A549 (cell line): ENCODE data around the gene DDX52. TPM values are rescaled to one million over a fixed set of nuclear protein-coding genes. Genes with fewer than 3 reads are reported as not detected.

ENCODE experiments used
- ATAC-seq, 2 experiments: fragments of 200-7000 bp in 1 of 2; fragments of >200 bp in 1 of 2; cut with Nextera tagmentation in 1 of 2; cut with Tn5 transposase in 1 of 2; 3 replicates each; pipeline versions ENCODE4 v1.8.0 to v1.9.1; 2018 to 2020; ENCODE audit warnings: mild to moderate bottlenecking in 1 of 2, moderate library complexity in 1 of 2
- CTCF ChIA-PET: fragments of 300-600 bp; sonication (Branson Sonifier 250); formaldehyde crosslinking; extraction: SDS; loops from one replicate; lab custom pipeline; 2021; ENCODE audit warnings: antibody characterized with exemption, inconsistent platforms; lab: Yijun Ruan, JAX
- POLR2A ChIA-PET: fragments of 350-600 bp; formaldehyde crosslinking; extraction: SDS; loops from one replicate; lab custom pipeline; 2021; ENCODE audit warnings: antibody characterized with exemption, inconsistent platforms; lab: Yijun Ruan, JAX
- DNase-seq, 2 experiments: peaks; one replicate each; pipeline versions ENCODE4 v3.0.0 to v3.0.0-alpha.2; 2011 to 2016; ENCODE audit warnings: low read depth in 1 of 2, low spot score in 1 of 2
- FAIRE-seq: peaks from 2 replicates; lab custom pipeline; 2011; peaks lifted over from hg19 to GRCh38; lab: Jason Lieb, UNC
- H3K27ac ChIP-seq, 2 experiments: fragments of >200 bp; sonication (Bioruptor Twin); formaldehyde crosslinking; 3 replicates each; pipeline ENCODE4 v1.5.1; 2016 to 2017
- H3K4me1 ChIP-seq: fragments of >200 bp; sonication (Bioruptor Twin); formaldehyde crosslinking; 3 replicates; pipeline ENCODE4 v1.6.1; 2016
- H3K4me2 ChIP-seq: fragments of >200 bp; sonication (Bioruptor Twin); formaldehyde crosslinking; 3 replicates; pipeline ENCODE4 v1.6.1; 2016
- H3K4me3 ChIP-seq: fragments of >200 bp; sonication (Bioruptor Twin); formaldehyde crosslinking; 3 replicates; pipeline ENCODE4 v1.5.1; 2016
- H3K9me3 ChIP-seq: fragments of >200 bp; sonication (Bioruptor Twin); formaldehyde crosslinking; 3 replicates; pipeline ENCODE4 v1.6.1; 2016
- CBX8 ChIP-seq: fragments of 200-600 bp; sonication (generic); IDR thresholded peaks from 2 replicates; pipeline ENCODE4 v1.6.1; 2016
- CEBPB ChIP-seq, 2 experiments: fragments of >200 bp in 1 of 2; sonication (Bioruptor Twin) in 1 of 2; formaldehyde crosslinking in 1 of 2; IDR thresholded peaks; 2 replicates each; pipeline ENCODE4 v1.6.1; 2012 to 2016
- CHD2 ChIP-seq: fragments of 150-350 bp; IDR thresholded peaks from 2 replicates; pipeline ENCODE4 v1.6.1; 2014; ENCODE audit warnings: low read length; ENCODE audit not compliant: partially characterized antibody
- CHD4 ChIP-seq: fragments of 200-600 bp; sonication (generic); IDR thresholded peaks from 2 replicates; pipeline ENCODE4 v1.6.1; 2016; ENCODE audit warnings: antibody characterized with exemption, mild to moderate bottlenecking, borderline replicate concordance
- E2F6 ChIP-seq: IDR thresholded peaks from 2 replicates; pipeline ENCODE4 v1.6.1; 2012; ENCODE audit warnings: low read depth, borderline replicate concordance
- EHMT2 ChIP-seq: fragments of 200-600 bp; sonication (generic); IDR thresholded peaks from 2 replicates; pipeline ENCODE4 v1.6.1; 2016; ENCODE audit warnings: antibody characterized with exemption, low read depth, mild to moderate bottlenecking, moderate library complexity
- ESRRA ChIP-seq: fragments of 150-350 bp; IDR thresholded peaks from 2 replicates; pipeline ENCODE4 v1.6.1; 2014; ENCODE audit warnings: mild to moderate bottlenecking, low read length, borderline replicate concordance
- FOSL2 ChIP-seq, 2 experiments: fragments of 450-650 bp in 1 of 2; fragments of >200 bp in 1 of 2; sonication (Bioruptor Twin) in 1 of 2; formaldehyde crosslinking; IDR thresholded peaks; 2 replicates each; pipeline versions ENCODE4 v1.5.0 to v1.6.1; 2016 to 2020; ENCODE audit warnings: mild to moderate bottlenecking in 1 of 2, moderate library complexity in 1 of 2
- GATA3 ChIP-seq: IDR thresholded peaks from 2 replicates; pipeline ENCODE4 v1.6.1; 2012; ENCODE audit warnings: borderline replicate concordance
- HOXB13 ChIP-seq: fragments of 250-450 bp; sonication (Bioruptor Pico); IDR thresholded peaks from 2 replicates; pipeline ENCODE4 v1.5.0; 2020; ENCODE audit warnings: low read depth, mild to moderate bottlenecking, moderate library complexity
- HOXB5 ChIP-seq: fragments of 250-450 bp; sonication (Bioruptor Pico); IDR thresholded peaks from 2 replicates; pipeline ENCODE4 v1.5.0; 2020; ENCODE audit warnings: mild to moderate bottlenecking, moderate library complexity
- KDM1A ChIP-seq: fragments of 200-600 bp; sonication (generic); IDR thresholded peaks from 2 replicates; pipeline ENCODE4 v1.6.1; 2016; ENCODE audit warnings: low read depth, mild to moderate bottlenecking
- KDM5A ChIP-seq: fragments of 200-600 bp; sonication (generic); IDR thresholded peaks from 2 replicates; pipeline ENCODE4 v1.6.1; 2016; ENCODE audit warnings: antibody characterized with exemption, mild to moderate bottlenecking
- NFE2L2 ChIP-seq: fragments of 150-350 bp; conservative IDR thresholded peaks from 2 replicates; pipeline ENCODE4 v1.6.1; 2014; ENCODE audit warnings: low read length
- NPAS2 ChIP-seq: fragments of 250-450 bp; sonication (Bioruptor Pico); IDR thresholded peaks from 2 replicates; pipeline ENCODE4 v1.8.0; 2022; ENCODE audit warnings: mild to moderate bottlenecking, moderate library complexity, borderline replicate concordance
- PHF8 ChIP-seq: fragments of 200-600 bp; sonication (generic); IDR thresholded peaks from 2 replicates; pipeline ENCODE4 v1.6.1; 2016; ENCODE audit warnings: low read depth, mild to moderate bottlenecking, antibody characterized with exemption, moderate library complexity, borderline replicate concordance
- POLR2AphosphoS2 ChIP-seq: conservative IDR thresholded peaks from 2 replicates; pipeline ENCODE4 v1.6.1; 2012; ENCODE audit warnings: low read length, improper control_type of control experiment, inconsistent platforms
- RARB ChIP-seq: fragments of 250-450 bp; sonication (Bioruptor Pico); IDR thresholded peaks from 2 replicates; pipeline ENCODE4 v1.8.0; 2021; ENCODE audit warnings: mild to moderate bottlenecking, moderate library complexity
- REST ChIP-seq: fragments of 200-600 bp; sonication (generic); IDR thresholded peaks from 2 replicates; pipeline ENCODE4 v1.6.1; 2016; ENCODE audit warnings: antibody characterized with exemption, mild to moderate bottlenecking, moderate library complexity
- RNF2 ChIP-seq: fragments of 200-600 bp; sonication (generic); IDR thresholded peaks from 2 replicates; pipeline ENCODE4 v1.6.1; 2016; ENCODE audit warnings: low read depth, mild to moderate bottlenecking, antibody characterized with exemption, moderate library complexity, borderline replicate concordance
- SREBF2 ChIP-seq: fragments of 450-650 bp; IDR thresholded peaks from 2 replicates; pipeline ENCODE4 v1.6.1; 2014; ENCODE audit warnings: mild to moderate bottlenecking, moderate library complexity
- WGBS: methylation state at CpG from one replicate; pipeline ENCODE4 v1.1.6; 2017; ENCODE audit errors: missing lambda C conversion rate; 5-methylcytosine and 5-hydroxymethylcytosine counted together
- polyA plus RNA-seq, 4 experiments: library from polyadenylated mRNA; depleted of rRNA in 3 of 4; stranded (reverse); fragments of >200 nt; fragmentation: RNase III in 1 of 4; extraction: RNeasy Plus Mini Kit Qiagen cat#74134 plus additional on column Dnase treatment in 1 of 4; gene quantifications; 2 replicates in 3 of 4; 3 replicates in 1 of 4; pipeline ENCODE4 v1.2.3, GENCODE V29; 2011 to 2017

Gene DDX52
- polyA plus RNA-seq, 2 of the 4 experiments (the other 2 are of a cell fraction) = 42.4 to 59.6 TPM

GRCh38 chr17:37604556-37604955 lies 38.7 kb downstream of the DDX52 start:
- H3K4me3 ChIP-seq = no peak overlapping the region
- no peaks in the 10 kb centered on the region for H3K9me3 ChIP-seq
- H3K4me1 ChIP-seq = peaks cover 15% of the 10 kb centered on the region; the same call in 1 of the 3 replicates
- POLR2A ChIA-PET = no interaction called here
- DNase-seq (no peak), FAIRE-seq (no peak), ATAC-seq (no peak)
- WGBS = 92% methylated on average over 6 of the region's 6 CpGs
- H3K27ac ChIP-seq = no peak overlapping the region
- no peak overlapping the region for H3K4me2 ChIP-seq
- TF ChIP-seq NPAS2 (no peak), ESRRA (no peak), REST (no peak), CHD2 (no peak), FOSL2 (IDR thresholded peaks at IDR 0.05) (no peak), FOSL2 (CRISPR knock-in tag; IDR thresholded peaks at IDR 0.05) (no peak), PHF8 (no peak), POLR2AphosphoS2 (no peak), EHMT2 (no peak)
- CTCF ChIA-PET = interaction anchor here (1.4 to 2.5 kb wide), 4 partner anchors 14 to 77 kb away, joined by 3 to 6 read pairs (median 4); no protein-coding TSS in a partner anchor

- FAIRE-seq (no peak), DNase-seq (no peak), ATAC-seq (no peak)
- Histone ChIP-seq H3K9me3 (no peaks in the 10 kb centered on the region), H3K4me3 (no peak overlapping the region), H3K4me2 (no peak overlapping the region), H3K27ac (no peak overlapping the region), H3K4me1 (peaks cover 3% of the 10 kb centered on the region)
- POLR2A ChIA-PET = no interaction called here
- 94% methylated on average over 2 of the region's 2 CpGs for WGBS
- CTCF ChIA-PET = interaction anchor here (0.8 kb wide), 1 partner anchor 11 kb away, joined by 3 read pairs; the partner anchor contains the start of gene SYNRG
- TF ChIP-seq RNF2 (no peak), CHD2 (no peak), SREBF2 (no peak), RARB (CRISPR knock-in tag) (no peak), KDM5A (no peak), E2F6 (no peak), NFE2L2 (no peak), CHD4 (no peak), KDM1A (no peak), NPAS2 (no peak), CEBPB (IDR thresholded peaks at IDR 0.05) (no peak), HOXB13 (CRISPR knock-in tag) (no peak), HOXB5 (CRISPR knock-in tag) (no peak), GATA3 (no peak), CBX8 (no peak), POLR2AphosphoS2 (no peak)
These were observed 45.1 kb downstream of the DDX52 start for GRCh38 chr17:37598145-37598544.
